Measurements from ENCODE around the gene ST14. TPM values are rescaled to one million over a fixed set of nuclear protein-coding genes. Genes with fewer than 3 reads are reported as not detected.

Gene ST14
- total RNA-seq, 1 experiment from 2014 or later = 1.8 TPM

GRCh38 chr11:130177782-130178181 is 18.2 kb downstream of the ST14 start:
- Histone ChIP-seq H3K27me3 (ENCODE audit: control insufficient read depth, insufficient read depth, low read length) (no peaks in the 10 kb centered on the region), H3K4me3 (ENCODE audit: low read depth in 2 of 2, low read length in 2 of 2) (no peak overlapping the region), H3K4me1 (ENCODE audit: control insufficient read depth, insufficient read depth, low read length) (0 out of 2 replicates have a peak, but pooled peaks cover 6% of the 10 kb centered on the region), H3K27ac (ENCODE audit: low read length) (no peak overlapping the region), H3K36me3 (ENCODE audit: control insufficient read depth, insufficient read depth, low read length) (no peaks in the 10 kb centered on the region), H3K9me3 (ENCODE audit: control insufficient read depth, insufficient read depth, low read depth, low read length) (no peaks in the 10 kb centered on the region; the same call in 1 of the 2 replicates)
- in situ Hi-C loops (cut with HindIII; ENCODE audit: low pct_unique_long_range_greater_than_20kb, low sequenced_read_pairs) = no loop called here
- intact Hi-C loops (cut with micrococcal nuclease; ENCODE audit: unreplicated experiment) = no loop called here
- no TSS peak for BruUV-seq (replicated peaks)
- ChIA-PET POLR2A (no interaction called here), CTCF (no interaction called here)
- no peak for DNase-seq (ENCODE audit: low read depth, low spot score)
- no peak for ATAC-seq
- TF ChIP-seq POLR2AphosphoS5 (IDR thresholded peaks at IDR 0.05; ENCODE audit: low read depth, low read length) (no peak), REST (IDR thresholded peaks at IDR 0.05; ENCODE audit: insufficient read depth in 1 of 2, low read depth in 2 of 2, low read length in 1 of 2) (no peak), SIN3A (IDR thresholded peaks at IDR 0.05; ENCODE audit: borderline replicate concordance, insufficient read depth, low read depth, low read length) (no peak), TCF7L2 (IDR thresholded peaks at IDR 0.05; ENCODE audit: low read depth, low read length) (no peak), CTCF (IDR thresholded peaks at IDR 0.05) (no peak)

GRCh38 chr11:130178441-130179339 is 19.1 kb downstream of the ST14 start:
- H3K4me1 ChIP-seq (ENCODE audit: control insufficient read depth, insufficient read depth, low read length) = 0 out of 2 replicates have a peak, but pooled peaks cover 6% of the 10 kb centered on the region
- H3K4me3 ChIP-seq (ENCODE audit: low read depth in 2 of 2, low read length in 2 of 2) = no peak overlapping the region
- DNase-seq (ENCODE audit: low read depth, low spot score) = no peak
- ChIA-PET POLR2A (interaction anchor here (0.6 kb wide), 1 partner anchor 109 kb away, joined by 3 read pairs; the partner anchor contains the start of gene APLP2), CTCF (no interaction called here)
- intact Hi-C loops (cut with micrococcal nuclease; ENCODE audit: unreplicated experiment) = no loop called here
- H3K27ac ChIP-seq (ENCODE audit: low read length) = no peak overlapping the region
- no peak for ATAC-seq
- H3K36me3 ChIP-seq (ENCODE audit: control insufficient read depth, insufficient read depth, low read length) = no peaks in the 10 kb centered on the region
- TF ChIP-seq SIN3A (IDR thresholded peaks at IDR 0.05; ENCODE audit: borderline replicate concordance, insufficient read depth, low read depth, low read length) = no peak
- no peak for TF ChIP-seq REST (IDR thresholded peaks at IDR 0.05; ENCODE audit: insufficient read depth in 1 of 2, low read depth in 2 of 2, low read length in 1 of 2)
- BruUV-seq (replicated peaks) = no TSS peak
- H3K27me3 ChIP-seq (ENCODE audit: control insufficient read depth, insufficient read depth, low read length) = no peaks in the 10 kb centered on the region
- H3K9me3 ChIP-seq (ENCODE audit: control insufficient read depth, insufficient read depth, low read depth, low read length) = no peaks in the 10 kb centered on the region; the same call in 1 of the 2 replicates
- in situ Hi-C loops (cut with HindIII; ENCODE audit: low pct_unique_long_range_greater_than_20kb, low sequenced_read_pairs) = no loop called here
